ENCODE results near the gene GTF3C2. TPM values are rescaled to one million over a fixed set of nuclear protein-coding genes. Genes with fewer than 3 reads are reported as not detected.
"Not testable (repeated sequence)": the region's sequence is repeated elsewhere in the genome, so short reads cannot be mapped to it uniquely, and the experiment has no call there.

GTF3C2 gene
- total RNA-seq, 2 experiments from 2014 or later = 76.1 to 76.6 TPM

DNA sequence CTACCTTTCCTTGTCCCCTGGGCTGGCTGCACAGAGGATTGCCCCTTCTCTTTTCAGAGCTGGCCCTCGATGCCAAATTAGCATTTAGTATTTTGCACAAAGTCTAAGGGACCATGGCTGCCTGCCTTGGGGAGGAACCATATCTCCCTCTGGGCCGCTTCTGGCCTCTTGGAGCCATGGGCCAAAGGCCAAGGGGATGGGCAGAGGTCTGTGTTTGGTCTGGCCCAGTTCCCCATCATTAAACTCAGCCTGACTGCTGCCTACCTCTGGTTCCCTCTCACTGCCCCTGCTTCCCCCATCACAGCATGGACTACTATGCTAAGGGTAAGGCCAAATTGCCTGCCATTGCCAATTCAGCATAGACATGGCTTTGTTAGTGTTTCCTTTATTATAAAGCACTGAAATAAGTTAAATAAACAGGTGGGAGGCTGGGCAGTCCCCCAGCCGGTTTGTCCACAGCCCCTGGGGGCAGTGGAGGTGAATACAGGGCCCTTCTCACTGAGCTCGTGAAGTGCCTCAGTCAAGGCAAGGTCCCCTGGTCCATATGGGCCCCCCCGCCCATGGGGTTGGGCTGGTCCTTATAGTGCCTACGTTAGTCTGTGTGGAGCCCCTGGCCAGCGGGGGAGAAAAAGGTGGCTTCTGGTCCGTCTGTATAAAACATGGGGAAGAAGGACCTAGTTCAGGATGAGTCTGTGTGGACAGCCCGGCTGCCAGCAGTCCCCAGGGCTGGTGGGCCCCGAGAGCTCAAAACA, 20.5 kb upstream of the GTF3C2 start:
- ChIA-PET POLR2A (interaction anchor here (1.4 kb wide), 1 partner anchor 54 kb away, joined by 3 read pairs; the partner anchor contains the start of gene MPV17), CTCF (no interaction called here)

DNA sequence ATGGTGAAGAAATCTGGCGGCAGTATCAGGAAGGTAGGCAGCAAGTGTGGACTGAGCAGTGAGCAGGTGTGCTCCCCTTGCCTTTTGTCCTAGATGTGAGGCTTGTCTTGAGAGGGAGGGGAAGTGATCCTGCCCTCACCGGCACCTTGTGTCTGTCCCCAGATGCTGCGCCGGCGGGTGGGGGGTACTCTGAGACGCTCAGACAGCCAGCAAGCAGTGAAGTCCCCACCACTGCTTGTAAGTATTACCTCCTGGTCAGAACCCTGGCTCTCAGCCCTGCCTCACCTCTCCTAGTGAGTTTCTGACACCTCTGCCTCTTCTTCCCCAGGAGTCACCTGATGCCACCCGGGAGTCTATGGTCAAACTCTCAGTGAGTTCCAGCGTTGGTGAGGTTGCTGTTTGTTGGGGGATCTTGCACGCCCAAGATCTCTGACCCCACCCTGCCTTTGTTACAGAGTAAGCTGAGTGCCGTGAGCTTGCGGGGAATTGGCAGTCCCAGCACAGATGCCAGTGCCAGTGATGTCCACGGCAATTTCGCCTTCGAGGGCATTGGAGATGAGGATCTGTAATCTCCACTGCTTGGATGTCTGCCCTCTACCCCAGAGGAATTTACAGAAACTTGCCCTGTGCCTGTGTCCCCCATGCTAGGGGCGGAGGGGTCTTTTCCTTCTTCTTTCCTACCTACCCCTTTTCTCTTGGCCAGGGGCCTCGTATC, 19.7 kb upstream of the GTF3C2 start:
- CTCF ChIA-PET = no interaction called here
- POLR2A ChIA-PET = no interaction called here

DNA sequence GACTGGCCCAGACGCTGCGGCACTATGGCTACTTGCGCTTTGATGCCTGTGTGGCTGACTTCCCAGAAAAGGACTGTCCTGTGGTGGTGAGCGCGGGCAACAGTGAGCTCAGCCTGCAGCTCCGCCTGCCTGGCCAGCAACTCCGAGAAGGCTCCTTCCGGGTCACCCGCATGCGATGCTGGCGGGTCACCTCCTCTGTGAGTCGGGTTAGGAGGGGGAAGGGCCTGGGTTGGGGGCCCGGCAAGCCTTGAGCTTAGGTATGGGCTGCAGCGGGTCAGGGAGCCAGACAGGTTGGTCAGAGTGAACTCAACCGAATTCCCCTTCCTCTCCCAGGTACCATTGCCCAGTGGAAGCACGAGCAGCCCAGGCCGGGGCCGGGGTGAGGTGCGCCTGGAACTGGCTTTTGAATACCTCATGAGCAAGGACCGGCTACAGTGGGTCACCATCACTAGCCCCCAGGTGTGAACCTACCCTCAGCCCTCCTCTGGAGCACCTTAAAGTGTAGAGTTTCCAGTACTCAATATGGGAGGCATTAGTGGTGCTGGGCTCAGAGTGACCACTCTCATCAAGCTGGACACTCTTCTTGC, 19.0 kb upstream of the GTF3C2 start:
- CTCF ChIA-PET = no interaction called here
- POLR2A ChIA-PET = no interaction called here

DNA sequence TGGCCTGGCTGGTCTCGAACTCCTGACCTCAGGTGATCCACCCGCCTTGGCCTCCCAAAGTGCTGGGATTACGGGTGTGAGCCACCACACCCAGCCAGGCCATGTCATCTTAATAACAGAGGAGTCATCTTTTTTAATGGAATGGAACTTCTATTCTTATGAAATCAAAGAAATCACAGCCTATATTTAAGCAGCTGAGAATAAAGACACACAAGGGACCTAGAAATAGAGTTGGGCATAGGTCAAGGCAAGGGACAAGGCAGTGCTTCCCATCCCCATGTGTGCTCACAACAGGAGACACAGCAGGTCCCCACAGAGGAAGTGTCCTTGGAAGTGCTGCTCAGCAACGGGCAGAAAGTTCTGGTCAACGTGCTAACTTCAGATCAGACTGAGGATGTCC, 17.0 kb upstream of the GTF3C2 start:
- CTCF ChIA-PET = no interaction called here
- POLR2A ChIA-PET = interaction anchor here (1.3 kb wide), 1 partner anchor 17 kb away, joined by 3 read pairs; the partner anchor contains the start of gene GTF3C2

DNA sequence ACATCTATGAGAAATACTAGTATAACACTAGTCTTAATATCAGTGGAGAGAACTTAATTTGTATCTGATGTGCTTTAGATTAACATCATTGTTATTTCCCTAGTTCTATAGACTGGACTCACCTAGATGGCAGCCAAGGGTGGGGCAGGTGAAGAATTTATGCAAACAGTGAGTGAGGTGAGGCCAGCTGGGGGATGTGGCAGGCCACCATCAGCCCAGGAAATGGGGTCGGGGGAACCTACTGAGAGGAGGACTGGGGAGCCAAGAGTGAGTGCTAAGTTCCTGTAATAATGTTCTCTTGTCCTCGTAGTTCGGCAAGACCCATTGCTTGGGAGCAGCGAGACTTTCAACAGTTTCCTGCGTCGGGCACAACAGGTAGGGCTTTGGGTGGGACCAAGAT, 16.4 kb upstream of the GTF3C2 start:
- CTCF ChIA-PET = interaction anchor here (1.4 kb wide), 1 partner anchor 68 kb away, joined by 3 read pairs; no protein-coding TSS in a partner anchor
- POLR2A ChIA-PET = interaction anchor here (1.0 to 2.5 kb wide), 3 partner anchors 7 to 37 kb away, joined by 3 to 20 read pairs (median 3); partner anchors contain the start of genes GTF3C2, PPM1G and ZNF513

DNA sequence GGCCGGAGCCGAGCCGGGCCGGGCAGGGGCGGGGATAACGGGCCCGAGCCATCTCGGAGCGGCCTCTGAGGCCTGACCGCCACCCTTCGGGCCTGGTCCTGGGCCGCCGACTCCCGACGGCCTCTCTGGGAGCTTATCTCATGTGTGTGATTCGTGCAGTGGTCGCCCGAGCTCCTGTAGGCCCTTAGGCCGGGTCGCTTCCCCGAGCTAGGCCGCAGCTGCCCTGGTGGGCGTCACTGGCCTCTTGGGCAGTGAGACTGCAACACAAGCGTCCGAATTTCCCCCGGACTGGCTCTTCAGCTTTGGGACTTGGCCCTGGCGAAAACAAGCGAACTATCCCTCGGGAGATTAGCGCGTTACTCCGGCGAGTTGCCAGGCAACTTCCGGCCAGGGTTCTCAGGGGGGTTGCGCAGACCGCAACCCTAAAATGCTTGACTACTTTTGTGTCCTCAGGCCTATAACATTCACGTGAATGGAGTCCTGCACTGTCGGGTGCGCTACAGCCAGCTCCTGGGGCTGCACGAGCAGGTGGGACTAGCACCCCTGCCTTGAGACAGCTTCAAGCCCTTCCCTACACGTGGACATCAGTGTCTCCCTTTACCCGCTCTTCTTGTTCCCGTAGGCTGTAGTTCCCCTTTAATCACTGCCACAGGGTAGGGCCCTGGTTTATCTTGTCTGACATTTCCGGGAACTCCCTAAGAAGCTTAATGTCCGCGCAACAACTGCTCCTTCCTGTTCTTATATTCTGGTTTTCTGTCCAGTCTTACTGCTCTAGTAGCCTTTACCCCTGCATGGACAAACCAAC, 14.5 kb upstream of the GTF3C2 start:
- POLR2A ChIA-PET = interaction anchor here (0.5 to 3.1 kb wide), 8 partner anchors 9 to 312 kb away, joined by 3 to 20 read pairs (median 4); partner anchors contain the start of genes ATRAID, MPV17, NRBP1 and PPM1G
- CTCF ChIA-PET = interaction anchor here (0.9 to 2.7 kb wide), 6 partner anchors 9 to 312 kb away, joined by 3 to 11 read pairs (median 4); partner anchors contain the start of genes PPM1G and ZNF513

DNA sequence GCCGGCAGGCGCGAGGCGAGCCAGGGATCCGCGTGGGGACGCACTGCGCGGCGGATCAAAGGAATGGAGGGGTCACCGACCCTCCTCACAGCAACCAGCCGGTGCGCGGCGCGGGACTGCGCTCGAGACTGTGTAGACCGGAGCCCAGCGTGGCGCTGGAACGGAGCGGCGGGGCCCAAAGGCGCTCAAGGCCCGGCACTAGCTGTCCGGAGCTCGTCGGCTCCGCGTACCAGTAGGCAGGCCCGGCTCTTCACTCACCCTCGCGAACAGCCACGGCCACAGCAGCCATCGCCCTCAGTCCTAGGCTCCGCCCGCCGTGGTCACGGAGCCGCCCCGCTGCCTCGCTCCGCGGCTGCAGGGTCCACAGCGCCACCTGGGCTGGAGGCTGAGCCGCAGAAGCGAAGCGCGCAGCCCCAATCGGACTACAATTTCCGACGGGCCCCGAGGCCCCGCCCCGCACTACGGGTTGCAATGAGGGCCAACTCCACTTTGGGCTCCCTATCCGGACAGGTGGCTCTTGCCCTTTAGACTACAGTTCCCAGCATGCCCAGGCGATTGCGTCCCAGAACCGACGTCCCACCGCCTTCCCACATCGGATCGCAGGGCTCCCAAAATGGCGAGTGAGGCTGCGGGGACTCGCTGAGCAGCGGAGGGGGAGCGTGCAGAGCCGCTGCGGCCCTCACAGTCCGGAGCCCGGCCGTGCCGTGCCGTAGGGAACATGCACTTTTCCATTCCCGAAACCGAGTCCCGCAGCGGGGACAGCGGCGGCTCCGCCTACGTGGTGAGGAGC, 13.7 kb upstream of the GTF3C2 start, which contains the start of the genes EIF2B4 and SNX17:
Gene EIF2B4 (minus strand): TSS at position 313 of the 790 bp plus-strand sequence. CDS start 24 bp downstream, at position 289.
Gene SNX17 (plus strand): TSS at position 591 of the 790 bp plus-strand sequence. CDS start 128 bp downstream, at position 719.
- ChIA-PET POLR2A (interaction anchor here (0.8 to 3.1 kb wide), 8 partner anchors 10 to 313 kb away, joined by 3 to 20 read pairs (median 8); partner anchors contain the start of genes ATRAID, GTF3C2, MPV17 and PPM1G), CTCF (interaction anchor here (0.5 to 2.7 kb wide), 10 partner anchors 9 to 90 kb away, joined by 3 to 11 read pairs (median 4); partner anchors contain the start of genes GTF3C2, PPM1G and ZNF513)

DNA sequence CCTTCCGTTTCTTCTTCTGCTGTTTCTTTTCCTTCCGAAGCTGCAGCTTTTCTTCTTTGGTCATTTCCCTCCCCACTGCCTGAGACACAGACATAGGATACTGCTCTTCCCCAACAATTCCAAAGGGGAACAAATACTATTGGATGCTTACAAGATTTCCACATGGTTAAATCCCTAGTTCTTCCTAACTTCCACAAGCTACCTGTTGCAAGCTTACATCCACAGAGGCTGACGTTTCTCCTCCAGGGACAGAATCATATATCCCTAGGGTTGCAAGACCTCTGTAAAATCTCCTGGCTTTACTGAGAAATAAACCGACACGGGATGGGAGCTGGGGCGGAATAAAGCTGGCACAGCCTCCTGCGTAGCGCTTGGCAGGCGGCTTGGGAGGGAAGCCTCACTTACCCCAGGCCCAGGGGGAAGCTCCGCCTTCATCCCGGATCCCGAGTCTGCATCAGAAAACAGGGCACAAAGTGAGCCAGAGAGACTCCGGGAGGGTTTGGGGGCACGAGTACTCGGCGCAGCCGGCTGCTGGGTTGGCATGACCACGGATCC, 13.0 kb upstream of the GTF3C2 start:
- POLR2A ChIA-PET = interaction anchor here (0.5 to 3.1 kb wide), 5 partner anchors 9 to 200 kb away, joined by 3 to 13 read pairs (median 9); partner anchors contain the start of genes GTF3C2, MPV17 and ZNF513
- CTCF ChIA-PET = interaction anchor here (0.5 to 2.7 kb wide), 7 partner anchors 9 to 90 kb away, joined by 3 to 11 read pairs (median 4); partner anchors contain the start of gene GTF3C2

DNA sequence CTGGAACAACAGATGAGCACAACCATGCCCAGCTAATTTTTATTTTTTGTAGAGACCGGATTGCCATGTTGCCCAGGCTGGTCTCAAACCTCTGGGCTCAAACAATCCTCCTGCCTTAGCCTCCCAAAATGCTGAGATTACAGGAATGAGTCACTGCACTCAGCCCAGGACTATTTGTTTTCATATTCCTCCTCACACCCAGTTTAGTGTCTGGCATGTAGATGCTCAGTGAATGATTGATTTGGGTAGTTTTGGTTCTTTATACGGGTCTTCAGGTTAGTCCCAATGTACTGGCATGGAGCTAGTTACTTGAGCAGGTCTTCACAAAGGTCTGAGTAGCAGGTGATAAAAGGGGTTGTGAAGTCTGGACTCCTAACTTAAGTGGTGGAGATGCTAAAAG, 7.4 kb upstream of the GTF3C2 start:
- CTCF ChIA-PET = interaction anchor here (1.3 kb wide), 1 partner anchor 46 kb away, joined by 3 read pairs; the partner anchor contains the start of gene PPM1G
- POLR2A ChIA-PET = no interaction called here

DNA sequence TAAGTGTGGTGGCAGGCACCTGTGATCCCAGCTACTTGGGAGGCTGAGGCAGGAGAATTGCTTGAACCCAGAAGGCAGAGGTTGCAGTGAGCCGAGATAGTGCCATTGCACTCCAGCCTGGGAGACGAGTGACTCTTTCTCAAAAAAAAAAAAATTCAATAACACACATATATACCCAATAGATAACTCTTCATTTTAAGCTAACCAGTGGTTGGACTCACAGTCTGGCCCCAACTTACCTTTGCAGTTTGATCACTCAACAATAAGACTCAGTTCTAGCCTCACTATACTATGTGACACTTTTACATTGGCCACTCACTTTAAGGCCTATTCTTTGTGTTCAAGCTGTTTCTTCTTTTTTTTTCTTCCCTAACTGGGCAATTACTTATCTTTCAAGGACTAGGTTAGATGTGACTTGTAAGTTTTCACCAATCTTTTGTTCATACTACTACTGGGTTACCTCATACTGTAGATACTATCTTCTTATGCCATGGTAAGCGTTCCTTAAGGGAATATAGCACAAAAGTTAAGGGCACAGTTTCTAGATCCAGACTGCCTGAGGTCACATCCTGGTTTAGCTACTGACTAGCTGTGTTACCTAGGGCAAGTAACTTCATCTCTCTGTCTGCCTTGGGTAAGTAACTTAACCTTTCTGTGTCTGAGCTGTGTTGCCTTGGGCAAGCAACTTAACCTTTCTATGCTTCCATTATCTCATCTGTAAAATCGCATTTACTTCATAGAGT, 6.3 kb upstream of the GTF3C2 start:
- CTCF ChIA-PET = interaction anchor here (1.1 kb wide), 1 partner anchor 13 kb away, joined by 3 read pairs; no protein-coding TSS in a partner anchor
- POLR2A ChIA-PET = interaction anchor here (0.6 kb wide), 1 partner anchor 232 kb away, joined by 7 read pairs; no protein-coding TSS in a partner anchor

DNA sequence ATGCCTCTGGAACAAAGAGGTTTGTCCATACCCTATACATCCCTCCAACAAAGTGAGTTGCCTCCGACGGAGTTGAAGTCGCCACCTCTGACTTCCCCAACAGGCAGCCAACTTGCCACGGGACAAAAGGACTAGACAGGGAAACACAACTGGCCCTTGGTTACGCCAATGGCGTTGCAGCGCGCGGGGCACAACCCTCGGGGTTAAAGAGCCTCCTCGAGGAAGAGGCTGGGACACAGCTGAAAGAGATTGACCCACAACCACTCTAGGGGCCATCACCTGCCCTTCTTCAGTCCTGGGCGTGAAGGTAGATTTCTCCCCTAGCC, 545 bp downstream of the GTF3C2 start:
- CTCF ChIA-PET = interaction anchor here (1.2 to 2.4 kb wide), 2 partner anchors 13 kb away, joined by 3 to 11 read pairs; partner anchors contain the start of gene EIF2B4
- POLR2A ChIA-PET = interaction anchor here (1.0 to 2.4 kb wide), 3 partner anchors 14 to 23 kb away, joined by 3 to 13 read pairs (median 6); partner anchors contain the start of genes EIF2B4 and SNX17

DNA sequence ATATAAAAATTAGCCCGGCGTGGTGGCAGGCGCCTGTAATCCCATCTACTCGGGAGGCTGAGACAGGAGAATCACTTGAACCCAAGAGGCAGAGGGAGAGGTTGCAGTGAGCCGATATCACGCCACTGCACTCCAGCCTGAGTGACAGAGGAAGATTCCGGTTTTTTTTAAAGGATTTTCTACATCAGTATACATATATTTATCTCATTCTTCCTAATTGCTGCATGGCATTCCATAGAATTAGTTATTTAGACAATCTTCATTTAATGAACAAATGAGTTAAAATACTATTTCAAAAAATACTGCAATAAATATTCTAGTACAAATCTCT, 2.0 kb downstream of the GTF3C2 start:
- ChIA-PET POLR2A (interaction anchor here (0.7 kb wide), 1 partner anchor 42 kb away, joined by 5 read pairs; no protein-coding TSS in a partner anchor), CTCF (interaction anchor here (0.8 to 1.2 kb wide), 2 partner anchors 15 to 16 kb away, joined by 3 to 4 read pairs; partner anchors contain the start of genes EIF2B4 and SNX17)

DNA sequence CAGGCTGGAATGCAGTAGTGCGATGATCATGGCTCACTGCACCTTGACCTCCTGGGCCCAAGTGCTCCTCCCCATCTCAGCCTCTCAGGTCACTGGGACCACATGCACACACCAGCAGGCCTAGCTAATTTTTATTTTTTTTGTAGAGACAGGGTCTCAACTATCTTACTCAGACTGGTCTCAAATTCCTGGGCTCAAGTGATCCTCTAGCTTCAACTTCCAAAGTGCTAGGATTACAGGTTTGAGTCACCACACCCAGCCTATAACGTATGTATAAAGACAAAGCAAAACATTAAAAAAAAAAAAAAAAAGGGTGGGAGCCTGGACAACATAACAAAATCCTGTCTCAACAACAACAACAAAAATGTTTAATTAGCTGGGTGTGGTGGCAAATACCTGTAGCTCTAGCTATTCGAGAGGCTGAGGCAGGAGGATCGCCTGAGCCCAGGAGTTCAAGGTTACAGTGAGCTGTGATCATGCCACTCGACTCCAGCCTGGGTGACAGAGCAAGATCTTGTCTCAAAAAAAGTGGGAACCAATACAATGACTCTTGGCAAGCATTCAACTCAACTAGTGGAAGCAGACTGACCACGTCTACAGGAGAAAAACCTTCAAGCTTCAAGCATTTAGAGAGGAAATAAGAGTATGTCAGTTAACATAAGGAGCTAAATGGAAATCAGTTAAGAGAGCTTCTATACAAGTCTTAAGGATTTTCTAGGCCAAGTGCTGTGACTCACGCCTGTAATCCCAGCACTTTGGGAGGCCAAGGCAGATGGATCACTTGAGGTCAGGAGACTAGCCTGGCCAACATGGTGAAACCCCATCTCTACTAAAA, 2.6 kb downstream of the GTF3C2 start:
- ChIA-PET POLR2A (no interaction called here), CTCF (interaction anchor here (0.8 to 1.2 kb wide), 2 partner anchors 16 to 17 kb away, joined by 3 to 4 read pairs; partner anchors contain the start of genes EIF2B4 and SNX17)

DNA sequence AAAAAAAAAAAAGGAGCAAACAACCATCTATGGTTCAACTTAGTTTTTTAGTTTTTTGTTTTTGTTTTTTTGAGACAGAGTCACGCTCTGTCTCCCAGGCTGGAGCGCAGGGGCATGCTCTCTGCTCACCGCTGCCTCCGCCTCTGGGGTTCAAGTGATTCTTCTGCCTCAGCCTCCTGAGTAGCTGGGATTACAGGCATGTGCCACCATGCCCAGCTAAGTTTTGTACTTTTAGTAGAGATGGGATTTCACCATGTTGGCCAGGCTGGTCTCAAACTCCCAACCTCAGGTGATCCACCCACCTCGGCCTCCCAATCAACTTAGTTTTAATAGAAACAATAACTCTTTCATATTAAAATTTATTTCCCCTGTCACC, 3.2 kb downstream of the GTF3C2 start:
- POLR2A ChIA-PET = not testable (repeated sequence)
- CTCF ChIA-PET = interaction anchor here (1.2 kb wide), 1 partner anchor 16 kb away, joined by 4 read pairs; the partner anchor contains the start of gene EIF2B4

DNA sequence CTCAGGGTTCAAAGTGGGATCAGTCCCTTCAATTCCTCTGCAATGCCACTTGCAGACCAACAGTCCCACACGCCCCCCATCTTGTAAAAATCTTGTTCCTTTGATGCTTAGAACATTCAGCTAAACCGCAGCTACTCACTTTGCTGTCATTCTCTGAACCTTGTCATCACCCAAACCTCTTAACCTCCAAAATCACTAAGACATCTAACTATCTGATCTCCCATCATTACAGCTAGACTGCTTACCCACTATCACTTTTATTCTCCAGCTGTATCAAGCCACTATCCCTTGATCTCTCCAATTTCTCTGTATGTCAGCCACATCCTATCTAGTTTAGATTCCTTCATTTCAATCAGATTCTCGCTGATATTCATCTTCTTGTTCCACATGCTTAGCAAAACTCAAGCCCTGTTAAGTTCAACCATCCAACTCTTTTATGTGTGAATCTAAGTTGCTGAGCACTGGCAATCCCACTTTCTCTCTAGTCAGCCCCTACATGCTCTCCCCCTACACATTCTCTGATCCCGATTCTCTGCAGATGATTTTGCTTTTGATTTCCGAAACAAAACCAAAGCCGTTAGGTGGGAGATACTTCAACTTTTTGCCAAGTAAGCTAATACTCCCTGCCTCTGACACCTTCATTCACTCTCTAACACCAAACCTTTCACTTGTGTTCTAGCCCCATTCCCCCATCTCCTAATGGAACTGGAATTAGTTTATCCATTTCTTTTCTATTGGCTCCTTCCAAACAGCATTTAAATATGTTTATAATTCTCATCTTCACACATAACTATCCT, 4.6 kb downstream of the GTF3C2 start:
- ChIA-PET POLR2A (no interaction called here), CTCF (interaction anchor here (1.8 kb wide), 1 partner anchor 49 kb away, joined by 6 read pairs; no protein-coding TSS in a partner anchor)

Data from activated CD8-positive, alpha-beta memory T cell treated with anti-CD3 and anti-CD28 coated beads for 36 hours (primary cell).